ENCODE data around the gene LTK. TPM values are rescaled to one million over a fixed set of nuclear protein-coding genes. Genes with fewer than 3 reads are reported as not detected.

Gene LTK
- total and polyA plus RNA-seq, 12 donors = 0.12 to 2.3 (median 0.66) TPM

DNA sequence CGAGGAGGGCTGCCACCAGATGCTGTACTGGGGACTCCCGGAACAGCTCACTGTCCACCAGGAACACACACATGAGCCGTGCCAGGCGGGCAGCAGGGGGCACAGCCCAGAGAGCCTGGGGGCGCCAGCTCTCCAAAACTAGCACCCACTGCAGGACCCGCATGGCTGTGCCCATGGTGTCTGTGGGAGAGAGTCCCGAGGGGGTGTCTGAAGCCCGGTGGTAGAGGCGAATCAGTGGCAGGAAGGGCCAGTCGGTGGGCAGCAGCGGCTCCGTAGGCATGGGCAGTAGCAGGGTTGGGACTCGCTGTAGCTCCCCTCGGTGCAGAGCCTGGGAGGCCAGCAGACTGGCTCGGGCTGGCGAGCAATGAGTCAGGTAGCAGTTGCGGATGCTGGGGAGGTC lies 7.0 kb upstream of the LTK start:
- peaks cover 0 to 5% of the 10 kb centered on the region in 2 donors for H3K4me1 ChIP-seq (replicated peaks in 1 of 2)
- WGBS, 4 donors = 95 to 97% (median 96%) methylated on average over 13 to 17 of the region's 17 CpGs
- H3K27me3 ChIP-seq = no peaks in the 10 kb centered on the region
- TF ChIP-seq CTCF (IDR thresholded peaks at IDR 0.05) = no peak
- no peak for TF ChIP-seq POLR2A (IDR thresholded peaks at IDR 0.05)
- no peaks in the 10 kb centered on the region for H3K9me3 ChIP-seq (replicated peaks in 1 of 3)
- DNase-seq = no peak
- no peak overlapping the region for H3K27ac ChIP-seq
- H3K36me3 ChIP-seq (replicated peaks in 1 of 2) = no peaks in the 10 kb centered on the region
- intact Hi-C loops (cut with DNase I) = no loop called here
- H3K4me3 ChIP-seq = no peak overlapping the region

DNA sequence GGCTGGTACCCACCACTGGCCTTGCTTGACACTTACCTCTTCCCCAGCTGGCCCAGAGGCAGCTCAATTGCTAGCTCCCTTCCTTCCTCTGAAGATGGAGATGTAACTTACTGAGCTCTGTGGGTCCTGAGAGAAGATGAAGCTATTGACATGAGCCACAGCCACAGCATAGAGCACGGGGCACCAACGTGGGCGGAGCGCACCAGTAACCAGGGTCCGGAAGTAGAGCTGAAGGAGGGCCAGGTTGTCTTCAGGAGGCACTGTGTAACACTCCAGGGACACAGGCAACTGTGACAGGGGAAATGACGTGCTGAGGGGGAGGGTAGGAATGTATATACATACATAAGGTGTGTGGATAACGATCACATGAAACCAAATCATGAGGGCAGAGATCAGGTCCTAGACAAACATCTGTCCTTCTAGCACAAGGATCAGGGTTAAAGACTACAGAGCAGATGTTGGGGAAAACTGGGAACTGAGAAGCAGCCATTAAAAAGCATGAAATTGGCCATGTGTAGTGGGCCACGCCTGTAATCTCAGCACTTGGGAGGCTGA lies 4.3 kb upstream of the LTK start:
- Histone ChIP-seq H3K36me3 (replicated peaks in 1 of 2) (no peaks in the 10 kb centered on the region), H3K4me1 (replicated peaks in 1 of 2) (peaks cover 4 to 13% of the 10 kb centered on the region in 2 donors), H3K27ac (no peak overlapping the region), H3K27me3 (peaks cover 10% of the 10 kb centered on the region), H3K9me3 (replicated peaks in 1 of 3) (no peaks in the 10 kb centered on the region), H3K4me3 (no peak overlapping the region)
- TF ChIP-seq CTCF (IDR thresholded peaks at IDR 0.05) (no peak), POLR2A (IDR thresholded peaks at IDR 0.05) (no peak)
- intact Hi-C loops (cut with DNase I) = no loop called here
- WGBS, 4 donors = 92 to 97% (median 94%) methylated on average over 8 of the region's 8 CpGs
- no peak for DNase-seq

GRCh38 chr15:41512940-41513505 lies 604 bp downstream of the LTK start:
- TF ChIP-seq POLR2A (IDR thresholded peaks at IDR 0.05) = no peak
- TF ChIP-seq CTCF (IDR thresholded peaks at IDR 0.05) = no peak
- no peaks in the 10 kb centered on the region for H3K36me3 ChIP-seq (replicated peaks in 1 of 2)
- WGBS, 4 donors = 3 to 6% (median 4%) methylated on average over 39 to 40 of the region's 40 CpGs

GRCh38 chr15:41512512-41512939 lies 1.1 kb downstream of the LTK start:
- DNase-seq = no peak
- Histone ChIP-seq H3K27ac (no peak overlapping the region), H3K4me1 (replicated peaks in 1 of 2) (peaks cover 10 to 24% of the 10 kb centered on the region in 2 donors), H3K9me3 (replicated peaks in 1 of 3) (no peaks in the 10 kb centered on the region), H3K36me3 (replicated peaks in 1 of 2) (no peaks in the 10 kb centered on the region), H3K4me3 (peak overlapping the region in 1 of 4 donors; percentile 50), H3K27me3 (peaks cover 27% of the 10 kb centered on the region)
- 10 to 24% (median 13%) methylated on average over 11 to 33 of the region's 33 CpGs for WGBS, 4 donors
- intact Hi-C loops (cut with DNase I) = no loop called here
- no peak for TF ChIP-seq POLR2A (IDR thresholded peaks at IDR 0.05)
- no peak for TF ChIP-seq CTCF (IDR thresholded peaks at IDR 0.05)

More at GRCh38 chr15:41512940-41513505, 604 bp downstream of the LTK start:
- peak in 2 of 7 donors; percentile 37 to 44 for DNase-seq
- Histone ChIP-seq H3K4me1 (replicated peaks in 1 of 2) (peaks cover 10 to 24% of the 10 kb centered on the region in 2 donors), H3K27me3 (peaks cover 27% of the 10 kb centered on the region), H3K4me3 (peak overlapping the region in 1 of 4 donors; percentile 50), H3K27ac (no peak overlapping the region), H3K9me3 (replicated peaks in 1 of 3) (no peaks in the 10 kb centered on the region)
- intact Hi-C loops (cut with DNase I) = no loop called here

Data from adrenal gland (tissue), 12 donors.